PC-9 (cell line): Measurements from ENCODE around the gene DENND2A.

Source experiments
- EZH2 ChIP-seq: fragments of 200-600 bp; sonication (generic); IDR thresholded peaks from 2 replicates; pipeline ENCODE4 v1.8.0; 2017; ENCODE audit warnings: antibody characterized with exemption, low read depth
- TF ChIP-seq, protein P1 (sequence below): fragments of 200-600 bp; sonication (generic); conservative IDR thresholded peaks from 2 replicates; pipeline ENCODE4 v1.6.1; 2017; ENCODE audit warnings: mixed run types, antibody characterized with exemption, mild to moderate bottlenecking, moderate library complexity

DNA sequence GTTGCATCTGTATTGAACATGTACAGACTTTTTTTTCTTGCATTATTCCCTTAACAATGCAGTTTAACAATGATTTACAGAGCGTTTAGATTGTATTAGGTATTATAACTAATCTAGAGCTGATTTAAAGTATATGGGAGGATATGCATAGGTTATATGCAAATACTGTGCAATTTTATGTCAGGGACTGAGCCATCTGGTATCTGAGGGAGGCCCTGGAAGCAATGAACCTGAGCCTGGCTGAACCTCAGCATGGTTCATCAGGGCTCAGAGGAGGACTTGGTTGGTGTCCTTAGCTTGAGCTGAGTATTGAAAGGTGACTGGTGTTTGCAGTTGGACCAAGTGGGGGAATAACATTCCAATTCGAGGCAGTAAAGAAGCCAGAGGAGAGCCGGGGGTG, 36.9 kb upstream of the DENND2A start:
- TF ChIP-seq, protein P1, sequence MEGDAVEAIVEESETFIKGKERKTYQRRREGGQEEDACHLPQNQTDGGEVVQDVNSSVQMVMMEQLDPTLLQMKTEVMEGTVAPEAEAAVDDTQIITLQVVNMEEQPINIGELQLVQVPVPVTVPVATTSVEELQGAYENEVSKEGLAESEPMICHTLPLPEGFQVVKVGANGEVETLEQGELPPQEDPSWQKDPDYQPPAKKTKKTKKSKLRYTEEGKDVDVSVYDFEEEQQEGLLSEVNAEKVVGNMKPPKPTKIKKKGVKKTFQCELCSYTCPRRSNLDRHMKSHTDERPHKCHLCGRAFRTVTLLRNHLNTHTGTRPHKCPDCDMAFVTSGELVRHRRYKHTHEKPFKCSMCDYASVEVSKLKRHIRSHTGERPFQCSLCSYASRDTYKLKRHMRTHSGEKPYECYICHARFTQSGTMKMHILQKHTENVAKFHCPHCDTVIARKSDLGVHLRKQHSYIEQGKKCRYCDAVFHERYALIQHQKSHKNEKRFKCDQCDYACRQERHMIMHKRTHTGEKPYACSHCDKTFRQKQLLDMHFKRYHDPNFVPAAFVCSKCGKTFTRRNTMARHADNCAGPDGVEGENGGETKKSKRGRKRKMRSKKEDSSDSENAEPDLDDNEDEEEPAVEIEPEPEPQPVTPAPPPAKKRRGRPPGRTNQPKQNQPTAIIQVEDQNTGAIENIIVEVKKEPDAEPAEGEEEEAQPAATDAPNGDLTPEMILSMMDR = no peak
- no peak for TF ChIP-seq EZH2
